ENCODE measurements around the gene LRRFIP1.

The LRRFIP1 gene

DNA sequence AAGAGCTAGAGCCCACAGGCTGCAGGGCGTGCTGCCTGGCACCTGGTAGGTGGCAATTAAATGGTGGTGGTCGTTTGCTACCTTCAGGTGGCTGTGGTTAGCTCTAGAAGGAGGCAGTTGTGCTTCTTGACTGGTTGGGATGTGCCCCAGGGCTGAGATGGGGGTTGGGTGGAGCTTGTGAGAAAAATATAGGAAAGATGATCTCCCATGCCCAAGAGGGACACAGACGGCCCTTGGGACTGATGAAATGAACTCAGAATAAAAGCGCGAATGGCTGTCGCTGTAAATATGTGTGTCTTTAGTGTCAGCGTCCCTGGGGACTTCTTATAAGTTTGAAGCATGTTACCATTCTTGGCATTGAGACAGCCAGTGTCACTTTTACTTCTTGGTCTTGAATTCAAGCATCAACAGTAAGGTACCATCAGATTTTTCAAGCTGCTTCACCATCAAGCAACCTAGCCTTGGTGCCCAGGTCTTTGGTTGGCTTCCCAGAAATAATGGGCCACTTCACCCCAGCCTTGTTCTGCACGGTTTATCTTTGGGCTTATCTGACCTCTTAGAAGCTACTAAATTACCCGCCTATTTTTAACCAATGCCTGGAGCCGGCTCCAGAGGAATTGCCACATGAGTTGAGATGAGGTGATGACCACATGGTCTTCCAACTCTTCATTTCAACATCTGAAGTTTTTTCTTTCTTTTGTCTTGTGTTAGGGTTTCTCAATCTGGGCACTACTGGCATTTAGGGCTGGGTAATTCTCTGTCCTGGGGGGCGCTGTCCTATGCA is 11.9 kb downstream of the LRRFIP1 start:
- Histone ChIP-seq H4K20me1 (ENCODE audit: insufficient read depth, low read length) (no peaks in the 10 kb centered on the region), H3K9me2 (replicated peaks; ENCODE audit: insufficient read depth, low read length) (no peaks in the 10 kb centered on the region), H3K27ac (ENCODE audit: low read length) (no peak overlapping the region), H2AFZ (ENCODE audit: low read length) (no peak overlapping the region), H3K27me3 (replicated peaks; ENCODE audit: insufficient read depth, low read length) (no peaks in the 10 kb centered on the region), H3K9ac (ENCODE audit: low read length) (no peak overlapping the region), H3K4me1 (ENCODE audit: low read length) (no peaks in the 10 kb centered on the region), H3K4me3 (ENCODE audit: low read length) (no peak overlapping the region), H3K79me2 (ENCODE audit: low read length) (no peaks in the 10 kb centered on the region), H3K36me3 (replicated peaks; ENCODE audit: insufficient read depth, low read length) (no peaks in the 10 kb centered on the region), H3K4me2 (ENCODE audit: low read depth, low read length) (no peak overlapping the region), H3F3A (ENCODE audit: insufficient read depth, low read length) (no peaks in the 10 kb centered on the region), H3K9me3 (replicated peaks; ENCODE audit: insufficient read depth, low read length) (no peaks in the 10 kb centered on the region)
- no peak for DNase-seq
- TF ChIP-seq EZH2phosphoT487 (IDR thresholded peaks at IDR 0.05; ENCODE audit: low read length), result no peak
- TF ChIP-seq, protein P1, sequence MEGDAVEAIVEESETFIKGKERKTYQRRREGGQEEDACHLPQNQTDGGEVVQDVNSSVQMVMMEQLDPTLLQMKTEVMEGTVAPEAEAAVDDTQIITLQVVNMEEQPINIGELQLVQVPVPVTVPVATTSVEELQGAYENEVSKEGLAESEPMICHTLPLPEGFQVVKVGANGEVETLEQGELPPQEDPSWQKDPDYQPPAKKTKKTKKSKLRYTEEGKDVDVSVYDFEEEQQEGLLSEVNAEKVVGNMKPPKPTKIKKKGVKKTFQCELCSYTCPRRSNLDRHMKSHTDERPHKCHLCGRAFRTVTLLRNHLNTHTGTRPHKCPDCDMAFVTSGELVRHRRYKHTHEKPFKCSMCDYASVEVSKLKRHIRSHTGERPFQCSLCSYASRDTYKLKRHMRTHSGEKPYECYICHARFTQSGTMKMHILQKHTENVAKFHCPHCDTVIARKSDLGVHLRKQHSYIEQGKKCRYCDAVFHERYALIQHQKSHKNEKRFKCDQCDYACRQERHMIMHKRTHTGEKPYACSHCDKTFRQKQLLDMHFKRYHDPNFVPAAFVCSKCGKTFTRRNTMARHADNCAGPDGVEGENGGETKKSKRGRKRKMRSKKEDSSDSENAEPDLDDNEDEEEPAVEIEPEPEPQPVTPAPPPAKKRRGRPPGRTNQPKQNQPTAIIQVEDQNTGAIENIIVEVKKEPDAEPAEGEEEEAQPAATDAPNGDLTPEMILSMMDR (IDR thresholded peaks at IDR 0.05; ENCODE audit: low read length), result no peak
- TF ChIP-seq EZH2 (optimal IDR thresholded peaks at IDR 0.05; ENCODE audit: low read depth, low read length), result no peak

DNA sequence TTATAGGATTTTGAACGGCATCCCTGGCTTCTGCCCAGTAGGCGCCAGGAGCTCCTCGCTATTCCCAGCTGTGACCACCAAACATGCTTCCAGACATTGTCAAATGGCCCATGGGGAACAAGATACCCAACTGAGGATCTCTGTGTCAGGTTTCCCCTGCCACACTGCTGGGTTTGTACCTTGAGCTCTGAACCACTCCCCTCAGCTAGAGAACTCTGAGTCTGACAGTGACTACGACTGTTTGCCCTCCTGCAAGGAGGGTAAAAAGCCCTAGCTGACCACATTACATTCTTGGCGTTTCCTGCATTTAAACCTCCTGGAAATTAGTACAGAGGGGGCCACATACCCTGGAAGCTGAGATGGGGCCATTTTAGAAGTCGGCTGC is 12.4 kb downstream of the LRRFIP1 start:
- no peaks in the 10 kb centered on the region for H3K9me2 ChIP-seq (replicated peaks; ENCODE audit: insufficient read depth, low read length)
- no peaks in the 10 kb centered on the region for H3K27me3 ChIP-seq (replicated peaks; ENCODE audit: insufficient read depth, low read length)
- H2AFZ ChIP-seq (ENCODE audit: low read length), result no peak overlapping the region
- no peaks in the 10 kb centered on the region for H3F3A ChIP-seq (ENCODE audit: insufficient read depth, low read length)
- TF ChIP-seq EZH2 (optimal IDR thresholded peaks at IDR 0.05; ENCODE audit: low read depth, low read length), result no peak
- no peak for TF ChIP-seq EZH2phosphoT487 (IDR thresholded peaks at IDR 0.05; ENCODE audit: low read length)
- TF ChIP-seq, protein P1 (IDR thresholded peaks at IDR 0.05; ENCODE audit: low read length), result no peak
- DNase-seq, result no peak
- H3K4me3 ChIP-seq (ENCODE audit: low read length), result no peak overlapping the region
- no peak overlapping the region for H3K27ac ChIP-seq (ENCODE audit: low read length)
- H3K79me2 ChIP-seq (ENCODE audit: low read length), result no peaks in the 10 kb centered on the region
- H4K20me1 ChIP-seq (ENCODE audit: insufficient read depth, low read length), result no peaks in the 10 kb centered on the region
- no peak overlapping the region for H3K9ac ChIP-seq (ENCODE audit: low read length)
- H3K9me3 ChIP-seq (replicated peaks; ENCODE audit: insufficient read depth, low read length), result no peaks in the 10 kb centered on the region
- H3K4me2 ChIP-seq (ENCODE audit: low read depth, low read length), result no peak overlapping the region
- H3K36me3 ChIP-seq (replicated peaks; ENCODE audit: insufficient read depth, low read length), result no peaks in the 10 kb centered on the region
- no peaks in the 10 kb centered on the region for H3K4me1 ChIP-seq (ENCODE audit: low read length)

DNA sequence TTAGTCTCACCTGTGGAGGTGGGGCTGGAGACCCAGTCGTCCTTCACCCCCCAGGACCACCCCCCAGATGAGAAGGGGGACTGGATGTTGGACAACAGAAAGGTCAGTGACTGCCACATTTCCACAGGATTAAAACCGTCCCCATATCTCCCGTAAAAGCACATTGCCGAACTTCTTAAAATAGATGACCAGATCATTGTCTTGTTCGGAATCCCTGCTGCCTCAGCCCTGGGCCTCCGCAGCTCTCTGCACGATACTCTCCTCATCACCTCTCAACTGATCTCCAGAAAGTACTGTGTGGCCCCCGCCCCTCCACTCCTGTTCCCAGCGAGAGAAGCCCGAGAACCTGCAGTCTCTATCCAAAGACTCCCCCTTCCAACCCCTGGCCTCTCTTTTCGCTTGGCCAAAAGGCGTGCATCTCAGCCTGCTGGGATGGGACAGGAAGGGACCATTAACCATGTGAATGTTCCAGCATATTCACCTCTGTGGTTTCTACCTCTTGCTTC is 13.2 kb downstream of the LRRFIP1 start:
- no peak overlapping the region for H3K27ac ChIP-seq (ENCODE audit: low read length)
- no peak overlapping the region for H3K4me2 ChIP-seq (ENCODE audit: low read depth, low read length)
- no peaks in the 10 kb centered on the region for H3K27me3 ChIP-seq (replicated peaks; ENCODE audit: insufficient read depth, low read length)
- TF ChIP-seq, protein P1 (IDR thresholded peaks at IDR 0.05; ENCODE audit: low read length), result no peak
- TF ChIP-seq EZH2phosphoT487 (IDR thresholded peaks at IDR 0.05; ENCODE audit: low read length) (no peak), EZH2 (optimal IDR thresholded peaks at IDR 0.05; ENCODE audit: low read depth, low read length) (no peak)
- H3K9me3 ChIP-seq (replicated peaks; ENCODE audit: insufficient read depth, low read length), result no peaks in the 10 kb centered on the region
- H3K79me2 ChIP-seq (ENCODE audit: low read length), result no peaks in the 10 kb centered on the region
- H3F3A ChIP-seq (ENCODE audit: insufficient read depth, low read length), result no peaks in the 10 kb centered on the region
- no peaks in the 10 kb centered on the region for H4K20me1 ChIP-seq (ENCODE audit: insufficient read depth, low read length)
- no peaks in the 10 kb centered on the region for H3K4me1 ChIP-seq (ENCODE audit: low read length)
- no peaks in the 10 kb centered on the region for H3K36me3 ChIP-seq (replicated peaks; ENCODE audit: insufficient read depth, low read length)
- DNase-seq, result no peak
- no peaks in the 10 kb centered on the region for H3K9me2 ChIP-seq (replicated peaks; ENCODE audit: insufficient read depth, low read length)
- H3K4me3 ChIP-seq (ENCODE audit: low read length), result no peak overlapping the region
- no peak overlapping the region for H2AFZ ChIP-seq (ENCODE audit: low read length)
- H3K9ac ChIP-seq (ENCODE audit: low read length), result no peak overlapping the region

All from MM.1S (cell line).